ENCODE data around the gene SVIL.

- no peak for TF ChIP-seq CTCF (IDR thresholded peaks at IDR 0.05)
- TF ChIP-seq POLR2A (IDR thresholded peaks at IDR 0.05), result no peak
Observed at GRCh38 chr10:29435809-29436501, 198.8 kb downstream of the SVIL start.
